Measurements from ENCODE around the gene ZNF467. TPM values are rescaled to one million over a fixed set of nuclear protein-coding genes. Genes with fewer than 3 reads are reported as not detected.

ZNF467 gene
- total RNA-seq, 4 donors from 2014 or later: 6.2 to 12.1 (median 9.8) TPM

- no peak for DNase-seq (ENCODE audit: low spot score in 2 of 2)
- no peak overlapping the region for H3K4me3 ChIP-seq (ENCODE audit: low read depth, poor library complexity, severe bottlenecking)
- TF ChIP-seq POLR2A (IDR thresholded peaks at IDR 0.05): no peak
- TF ChIP-seq, protein P1, sequence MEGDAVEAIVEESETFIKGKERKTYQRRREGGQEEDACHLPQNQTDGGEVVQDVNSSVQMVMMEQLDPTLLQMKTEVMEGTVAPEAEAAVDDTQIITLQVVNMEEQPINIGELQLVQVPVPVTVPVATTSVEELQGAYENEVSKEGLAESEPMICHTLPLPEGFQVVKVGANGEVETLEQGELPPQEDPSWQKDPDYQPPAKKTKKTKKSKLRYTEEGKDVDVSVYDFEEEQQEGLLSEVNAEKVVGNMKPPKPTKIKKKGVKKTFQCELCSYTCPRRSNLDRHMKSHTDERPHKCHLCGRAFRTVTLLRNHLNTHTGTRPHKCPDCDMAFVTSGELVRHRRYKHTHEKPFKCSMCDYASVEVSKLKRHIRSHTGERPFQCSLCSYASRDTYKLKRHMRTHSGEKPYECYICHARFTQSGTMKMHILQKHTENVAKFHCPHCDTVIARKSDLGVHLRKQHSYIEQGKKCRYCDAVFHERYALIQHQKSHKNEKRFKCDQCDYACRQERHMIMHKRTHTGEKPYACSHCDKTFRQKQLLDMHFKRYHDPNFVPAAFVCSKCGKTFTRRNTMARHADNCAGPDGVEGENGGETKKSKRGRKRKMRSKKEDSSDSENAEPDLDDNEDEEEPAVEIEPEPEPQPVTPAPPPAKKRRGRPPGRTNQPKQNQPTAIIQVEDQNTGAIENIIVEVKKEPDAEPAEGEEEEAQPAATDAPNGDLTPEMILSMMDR (IDR thresholded peaks at IDR 0.05): no peak
- WGBS, 2 donors: 81 to 84% methylated on average over 5 of the region's 5 CpGs
- intact Hi-C loops (cut with DNase I; ENCODE audit: low total_unique reads): no loop called here
Measured at GRCh38 chr7:149784251-149784608, 10.8 kb upstream of the ZNF467 start.

DNA sequence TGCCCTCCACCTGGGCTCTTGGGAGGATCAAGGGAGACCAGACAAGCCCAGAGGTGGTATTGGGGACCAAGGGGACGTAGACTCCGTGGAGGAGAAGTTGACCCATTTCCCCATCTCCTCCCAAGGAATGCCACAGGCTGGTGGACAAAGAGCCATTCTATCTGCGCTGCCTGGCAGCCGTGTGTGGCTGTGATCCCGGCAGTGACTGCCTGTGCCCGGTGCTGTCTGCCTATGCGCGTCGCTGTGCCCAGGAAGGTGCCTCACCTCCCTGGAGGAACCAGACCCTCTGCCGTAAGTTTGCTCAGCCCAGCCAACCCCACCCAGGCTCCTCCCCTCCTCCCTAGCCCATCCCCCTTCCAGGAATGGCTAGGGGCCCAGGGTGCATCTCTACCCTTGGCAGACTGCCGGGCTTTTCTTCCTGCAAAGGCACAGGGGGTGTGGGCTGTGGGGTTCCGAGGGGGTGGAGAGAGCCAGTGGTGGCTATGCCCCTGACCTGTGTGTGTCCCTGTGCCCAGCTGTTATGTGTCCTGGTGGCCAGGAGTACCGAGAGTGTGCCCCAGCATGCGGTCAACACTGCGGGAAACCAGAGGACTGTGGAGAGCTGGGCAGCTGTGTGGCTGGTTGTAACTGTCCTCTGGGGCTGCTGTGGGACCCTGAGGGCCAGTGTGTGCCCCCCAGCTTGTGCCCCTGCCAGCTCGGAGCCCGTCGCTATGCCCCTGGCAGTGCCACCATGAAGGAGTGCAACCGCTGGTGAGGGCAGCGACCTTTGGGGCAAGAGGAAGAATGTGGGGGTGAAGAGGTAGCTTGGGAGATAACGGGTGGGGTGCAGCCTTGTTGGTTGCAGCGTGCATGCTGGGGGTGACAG is 10.2 kb upstream of the ZNF467 start:
- intact Hi-C loops (cut with DNase I; ENCODE audit: low total_unique reads): no loop called here
- H3K4me3 ChIP-seq (ENCODE audit: low read depth, poor library complexity, severe bottlenecking): no peak overlapping the region
- whole genome bisulfite sequencing, 2 donors: 45 to 46% methylated on average over 19 to 21 of the region's 22 CpGs
- no peak for DNase-seq (ENCODE audit: low spot score in 2 of 2)
- TF ChIP-seq, protein P1 (IDR thresholded peaks at IDR 0.05): no peak
- no peak for TF ChIP-seq POLR2A (IDR thresholded peaks at IDR 0.05)

DNA sequence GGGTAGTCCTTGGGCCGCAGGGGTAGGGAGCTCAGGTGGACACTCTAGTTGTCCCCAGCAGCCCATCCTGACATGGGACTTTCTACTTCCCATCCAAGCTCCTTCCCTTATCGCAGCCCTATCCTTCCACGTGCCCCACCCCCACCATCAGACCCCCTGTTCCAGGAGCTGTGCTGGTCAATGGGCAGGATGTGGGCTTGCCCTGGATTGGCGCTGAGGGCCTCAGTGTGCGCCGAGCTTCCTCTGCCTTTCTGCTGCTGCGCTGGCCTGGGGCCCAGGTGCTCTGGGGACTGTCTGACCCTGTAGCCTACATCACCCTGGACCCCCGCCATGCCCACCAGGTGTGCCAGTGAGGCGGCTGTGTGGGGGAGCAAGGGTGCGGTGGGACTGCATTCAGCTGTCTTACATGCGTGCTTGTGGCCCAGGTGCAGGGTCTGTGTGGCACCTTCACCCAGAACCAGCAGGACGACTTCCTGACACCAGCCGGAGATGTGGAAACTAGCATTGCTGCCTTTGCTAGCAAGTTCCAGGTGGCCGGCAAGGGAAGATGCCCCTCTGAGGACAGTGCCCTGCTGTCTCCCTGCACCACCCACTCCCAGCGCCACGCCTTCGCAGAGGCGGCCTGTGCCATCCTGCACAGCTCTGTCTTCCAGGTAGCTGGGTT is 9.4 kb upstream of the ZNF467 start:
- intact Hi-C loops (cut with DNase I; ENCODE audit: low total_unique reads): no loop called here
- no peak for TF ChIP-seq POLR2A (IDR thresholded peaks at IDR 0.05)
- TF ChIP-seq, protein P1 (IDR thresholded peaks at IDR 0.05): no peak
- no peak for DNase-seq (ENCODE audit: low spot score in 2 of 2)
- H3K4me3 ChIP-seq (ENCODE audit: low read depth, poor library complexity, severe bottlenecking): no peak overlapping the region
- WGBS, 2 donors: 58 to 81% methylated on average over 17 to 18 of the region's 18 CpGs

- no peak overlapping the region for H3K4me3 ChIP-seq (ENCODE audit: low read depth, poor library complexity, severe bottlenecking)
- 90 to 92% methylated on average over 12 to 13 of the region's 13 CpGs for WGBS, 2 donors
- intact Hi-C loops (cut with DNase I; ENCODE audit: low total_unique reads): no loop called here
- no peak for DNase-seq (ENCODE audit: low spot score in 2 of 2)
- TF ChIP-seq, protein P1 (IDR thresholded peaks at IDR 0.05): no peak
- no peak for TF ChIP-seq POLR2A (IDR thresholded peaks at IDR 0.05)
Measured at GRCh38 chr7:149781921-149782320, 8.5 kb upstream of the ZNF467 start.

- no peak for DNase-seq (ENCODE audit: low spot score in 2 of 2)
- WGBS, 2 donors: 76% methylated on average over 16 of the region's 16 CpGs
- intact Hi-C loops (cut with DNase I; ENCODE audit: low total_unique reads): no loop called here
- no peak overlapping the region for H3K4me3 ChIP-seq (ENCODE audit: low read depth, poor library complexity, severe bottlenecking)
- TF ChIP-seq, protein P1 (IDR thresholded peaks at IDR 0.05): no peak
- TF ChIP-seq POLR2A (IDR thresholded peaks at IDR 0.05): no peak
Measured at GRCh38 chr7:149780636-149781419, 7.4 kb upstream of the ZNF467 start.
